HepG2 (cell line): ENCODE measurements around the gene ZCCHC7. TPM values are rescaled to one million over a fixed set of nuclear protein-coding genes. Genes with fewer than 3 reads are reported as not detected.

Experiments used
- ATF2 ChIP-seq: sonication (generic); formaldehyde crosslinking; IDR thresholded peaks from 2 replicates; pipeline ENCODE4 v1.4.0; 2020; ENCODE audit warnings: missing genetic modification reagents
- ATF5 ChIP-seq: sonication (generic); formaldehyde crosslinking; IDR thresholded peaks from 2 replicates; pipeline ENCODE4 v1.4.0; 2020; ENCODE audit warnings: mild to moderate bottlenecking, low read depth, missing genetic modification reagents
- FLYWCH1 ChIP-seq: sonication (generic); formaldehyde crosslinking; IDR thresholded peaks from 2 replicates; pipeline ENCODE4 v1.8.1; 2023; ENCODE audit warnings: mild to moderate bottlenecking, missing genetic modification reagents
- GTF2F1 ChIP-seq: fragments of 150-350 bp; IDR thresholded peaks from 2 replicates; pipeline ENCODE4 v1.6.1; 2014; ENCODE audit warnings: low read length
- IKZF4 ChIP-seq: sonication (generic); formaldehyde crosslinking; IDR thresholded peaks from 2 replicates; pipeline ENCODE4 v1.5.1; 2020; ENCODE audit warnings: borderline replicate concordance, mild to moderate bottlenecking, low read depth, missing genetic modification reagents; ENCODE audit errors: not compliant biosample characterization
- KLF16 ChIP-seq, 2 experiments: sonication (generic) in 1 of 2; formaldehyde crosslinking in 1 of 2; IDR thresholded peaks; 2 replicates each; pipeline versions ENCODE4 v1.6.1 to v1.8.0; 2016 to 2023; ENCODE audit warnings: missing genetic modification reagents in 2 of 2, missing compliant biosample characterization in 1 of 2
- MBD4 ChIP-seq: IDR thresholded peaks from 2 replicates; pipeline ENCODE4 v1.6.1; 2012; ENCODE audit warnings: low read length, inconsistent platforms, borderline replicate concordance
- PAX8 ChIP-seq: sonication (generic); formaldehyde crosslinking; IDR thresholded peaks from 2 replicates; pipeline ENCODE4 v1.8.0; 2022; ENCODE audit warnings: mild to moderate bottlenecking, missing genetic modification reagents, borderline replicate concordance
- TGIF2 ChIP-seq: IDR thresholded peaks from 2 replicates; pipeline ENCODE4 v1.6.1; 2016; ENCODE audit warnings: control low read depth, missing compliant biosample characterization
- THRA ChIP-seq: sonication (generic); formaldehyde crosslinking; IDR thresholded peaks from 2 replicates; pipeline ENCODE4 v1.4.0; 2020; ENCODE audit warnings: missing genetic modification reagents, borderline replicate concordance
- YEATS2 ChIP-seq: sonication (generic); formaldehyde crosslinking; IDR thresholded peaks from 2 replicates; pipeline ENCODE4 v1.4.0; 2020; ENCODE audit warnings: missing genetic modification reagents, borderline replicate concordance
- ZBTB7B ChIP-seq: sonication (generic); formaldehyde crosslinking; IDR thresholded peaks from 2 replicates; pipeline ENCODE4 v1.4.0; 2020; ENCODE audit warnings: missing genetic modification reagents
- ZFP62 ChIP-seq: sonication (generic); formaldehyde crosslinking; IDR thresholded peaks from 2 replicates; pipeline ENCODE4 v1.4.0; 2020; ENCODE audit warnings: missing genetic modification reagents
- ZNF180 ChIP-seq: sonication (generic); formaldehyde crosslinking; IDR thresholded peaks from 2 replicates; pipeline ENCODE4 v1.4.0; 2020; ENCODE audit warnings: low read depth, missing genetic modification reagents, borderline replicate concordance
- ZNF275 ChIP-seq: sonication (generic); formaldehyde crosslinking; IDR thresholded peaks from 2 replicates; pipeline ENCODE4 v1.8.0; 2022; ENCODE audit warnings: missing genetic modification reagents, mild to moderate bottlenecking, inconsistent platforms, borderline replicate concordance
- ZNF382 ChIP-seq: sonication (generic); formaldehyde crosslinking; IDR thresholded peaks from 2 replicates; pipeline ENCODE4 v1.5.0; 2020; ENCODE audit warnings: missing genetic modification reagents, mild to moderate bottlenecking, borderline replicate concordance
- ZNF576 ChIP-seq: sonication (generic); formaldehyde crosslinking; IDR thresholded peaks from 2 replicates; pipeline ENCODE4 v1.4.0; 2020; ENCODE audit warnings: mild to moderate bottlenecking, missing genetic modification reagents
- ZNF740 ChIP-seq: sonication (generic); formaldehyde crosslinking; IDR thresholded peaks from 2 replicates; pipeline ENCODE4 v1.4.0; 2020; ENCODE audit warnings: missing genetic modification reagents
- ZNF891 ChIP-seq: sonication (generic); formaldehyde crosslinking; IDR thresholded peaks from 2 replicates; pipeline ENCODE4 v1.5.0; 2020; ENCODE audit warnings: mild to moderate bottlenecking, missing genetic modification reagents
- ZUFSP ChIP-seq: sonication (generic); formaldehyde crosslinking; IDR thresholded peaks from 2 replicates; pipeline ENCODE4 v1.9.0; 2021; ENCODE audit warnings: missing genetic modification reagents, mild to moderate bottlenecking, borderline replicate concordance
- polyA plus RNA-seq, 8 experiments: library from polyadenylated mRNA; depleted of rRNA in 3 of 8; stranded (reverse) in 7 of 8; unstranded in 1 of 8; fragments of >200 nt; fragmentation: Illumina TruSeq in 4 of 8; extraction: Trizol in 4 of 8; gene quantifications; 2 replicates each; pipeline versions ENCODE4 v1.2.1 to v1.2.3, GENCODE V29; 2011 to 2016; ENCODE audit warnings: low read depth in 4 of 8, missing spikeins in 1 of 8, mixed read lengths in 1 of 8; ENCODE audit not compliant: insufficient read depth in 1 of 8
- total RNA-seq, 5 experiments: library from RNA; depleted of rRNA; stranded (reverse); fragments of >200 nt; fragmentation: Illumina TruSeq; extraction: Trizol; gene quantifications; 2 replicates each; pipeline ENCODE4 v1.2.3, GENCODE V29; 2016; ENCODE audit warnings: low read depth in 1 of 5

Gene ZCCHC7
- total and polyA plus RNA-seq, 2 of the 13 experiments (the other 11 are each of a cell fraction or from before 2014, with no cell fraction given) = 13.6 to 19.3 TPM

GRCh38 chr9:37079370-37080164, 40.8 kb upstream of the ZCCHC7 start (continued):
- TF ChIP-seq YEATS2 (CRISPR knock-in tag) (peak; percentile 88), ZNF180 (CRISPR knock-in tag) (peak; percentile 95; the same call in 1 of the 2 replicates), MBD4 (no peak), IKZF4 (peak; percentile 100), THRA (CRISPR knock-in tag) (peak; percentile 72; the same call in 1 of the 2 replicates), GTF2F1 (no peak), ZNF740 (CRISPR knock-in tag) (peak; percentile 72; the same call in 1 of the 2 replicates), TGIF2 (CRISPR knock-in tag) (peak; percentile 98), FLYWCH1 (0 out of 2 replicates have a peak, but pooled peaks have one; percentile 88), ATF2 (CRISPR knock-in tag) (peak; percentile 76; the same call in 1 of the 2 replicates), ZUFSP (CRISPR knock-in tag) (no peak), ZNF382 (CRISPR knock-in tag) (no peak), ZNF275 (CRISPR knock-in tag) (peak; percentile 99), KLF16 (CRISPR knock-in tag; IDR thresholded peaks at IDR 0.05) (peak; percentile 97 to 99), ATF5 (peak; percentile 99), ZNF891 (CRISPR knock-in tag) (peak; percentile 99), PAX8 (peak; percentile 28; the same call in 1 of the 2 replicates), ZFP62 (CRISPR knock-in tag) (no peak), ZBTB7B (0 out of 2 replicates have a peak, but pooled peaks have one; percentile 42), ZNF576 (CRISPR knock-in tag) (peak; percentile 98)
